Panc1 (cell line): Measurements from ENCODE around the gene ACD. TPM values are rescaled to one million over a fixed set of nuclear protein-coding genes. Genes with fewer than 3 reads are reported as not detected.

Source experiments
- ATAC-seq: fragments of 200-7000 bp; cut with Tn5 transposase; 2 replicates; pipeline ENCODE4 v1.9.1; 2020; ENCODE audit warnings: mild to moderate bottlenecking, moderate library complexity
- BruUV-seq: library from RNA; stranded (reverse); fragments of 400-500 nt; replicated peaks from 2 replicates; lab custom pipeline; 2021; lab: Mats Ljungman, UMichigan
- CTCF ChIA-PET: fragments of 300-600 bp; sonication (Branson Sonifier 250); formaldehyde crosslinking; loops from one replicate; lab custom pipeline; 2022; ENCODE audit warnings: antibody characterized with exemption; lab: Charles Lee
- POLR2A ChIA-PET: fragments of 300-600 bp; sonication (Branson Sonifier 250); formaldehyde crosslinking; loops from one replicate; lab custom pipeline; 2022; ENCODE audit warnings: antibody characterized with exemption; lab: Charles Lee
- DNase-seq: peaks from one replicate; pipeline ENCODE4 v3.0.0-alpha.2; 2010; ENCODE audit warnings: low read depth, low spot score
- H3K27ac ChIP-seq: 2 replicates; pipeline ENCODE4 v1.5.1; 2011; ENCODE audit warnings: mild to moderate bottlenecking, low read length, inconsistent platforms
- H3K27me3 ChIP-seq: fragments of 200-500 bp; sonication (Bioruptor generic); 2 replicates; pipeline ENCODE4 v1.6.0; 2014; ENCODE audit warnings: low read length, inconsistent platforms; ENCODE audit not compliant: control insufficient read depth, insufficient read depth
- H3K36me3 ChIP-seq: fragments of 200-500 bp; sonication (Bioruptor generic); 2 replicates; pipeline ENCODE4 v1.5.1; 2014; ENCODE audit warnings: inconsistent platforms, mild to moderate bottlenecking, low read length, moderate library complexity; ENCODE audit not compliant: control insufficient read depth, insufficient read depth
- H3K4me1 ChIP-seq: 2 replicates; pipeline ENCODE4 v1.5.1; 2011; ENCODE audit warnings: inconsistent platforms, mild to moderate bottlenecking, low read length, moderate library complexity; ENCODE audit not compliant: control insufficient read depth, insufficient read depth
- H3K4me3 ChIP-seq, 2 experiments: 2 replicates each; pipeline ENCODE4 v1.5.1; 2011 to 2012; ENCODE audit warnings: low read depth in 2 of 2, low read length in 2 of 2, mild to moderate bottlenecking in 2 of 2, inconsistent platforms in 1 of 2, moderate library complexity in 1 of 2
- H3K9me3 ChIP-seq: fragments of 200-500 bp; sonication (Bioruptor generic); 2 replicates; pipeline ENCODE4 v1.5.1; 2014; ENCODE audit warnings: low read depth, mild to moderate bottlenecking, inconsistent platforms, low read length, moderate library complexity; ENCODE audit not compliant: control insufficient read depth, insufficient read depth
- CTCF ChIP-seq: fragments of 450-650 bp; IDR thresholded peaks from 2 replicates; pipeline ENCODE4 v1.5.1; 2017; ENCODE audit warnings: mild to moderate bottlenecking
- POLR2AphosphoS5 ChIP-seq: IDR thresholded peaks from 2 replicates; pipeline ENCODE4 v1.6.1; 2012; ENCODE audit warnings: mild to moderate bottlenecking, low read depth, low read length, moderate library complexity
- SIN3A ChIP-seq: IDR thresholded peaks from 2 replicates; pipeline ENCODE4 v1.6.1; 2012; ENCODE audit warnings: low read depth, mild to moderate bottlenecking, low read length, moderate library complexity, borderline replicate concordance; ENCODE audit not compliant: insufficient read depth
- TCF7L2 ChIP-seq: IDR thresholded peaks from 2 replicates; pipeline ENCODE4 v1.6.1; 2011; ENCODE audit warnings: mild to moderate bottlenecking, low read depth, low read length, inconsistent platforms
- in situ Hi-C: cut with HindIII; loops from 2 replicates; pipeline ENCODE4 v1.10.0; 2016; ENCODE audit warnings: low sequenced_read_pairs, low pct_unique_long_range_greater_than_20kb
- intact Hi-C: fragments of 100-400 bp; cut with micrococcal nuclease; formaldehyde crosslinking; loops from one replicate; pipeline ENCODE4 v1.10.0; 2022; ENCODE audit not compliant: unreplicated experiment
- total RNA-seq: library from RNA; stranded (reverse); gene quantifications from one replicate; pipeline ENCODE4 v1.2.1, GENCODE V29; 2021; ENCODE audit not compliant: unreplicated experiment
- TF ChIP-seq, protein P1 (sequence below), 2 experiments: IDR thresholded peaks; 2 replicates each; pipeline ENCODE4 v1.6.1; 2011 to 2012; ENCODE audit warnings: low read depth in 2 of 2, control low read depth in 1 of 2, low read length in 1 of 2, mild to moderate bottlenecking in 1 of 2, moderate library complexity in 1 of 2; ENCODE audit not compliant: insufficient read depth in 1 of 2

ACD gene
- total RNA-seq, 1 experiment from 2014 or later, result 34.9 TPM

GRCh38 chr16:67648088-67648763 is 11.8 kb downstream of the ACD start:
- no peaks in the 10 kb centered on the region for H3K36me3 ChIP-seq
- H3K4me3 ChIP-seq, result no peak overlapping the region
- intact Hi-C loops (loop anchor here (10.0 kb wide), 1 partner anchor 103 kb away; no protein-coding TSS in a partner anchor), in situ Hi-C loops (no loop called here)
- BruUV-seq, result no TSS peak
- ATAC-seq, result no peak
- ChIA-PET POLR2A (no interaction called here), CTCF (interaction anchor here (0.6 kb wide), 1 partner anchor 125 kb away, joined by 9 read pairs; no protein-coding TSS in a partner anchor)
- H3K27ac ChIP-seq, result no peak overlapping the region
- DNase-seq, result no peak
- H3K27me3 ChIP-seq, result no peaks in the 10 kb centered on the region
- no peak for TF ChIP-seq POLR2AphosphoS5
- TF ChIP-seq, protein P1, sequence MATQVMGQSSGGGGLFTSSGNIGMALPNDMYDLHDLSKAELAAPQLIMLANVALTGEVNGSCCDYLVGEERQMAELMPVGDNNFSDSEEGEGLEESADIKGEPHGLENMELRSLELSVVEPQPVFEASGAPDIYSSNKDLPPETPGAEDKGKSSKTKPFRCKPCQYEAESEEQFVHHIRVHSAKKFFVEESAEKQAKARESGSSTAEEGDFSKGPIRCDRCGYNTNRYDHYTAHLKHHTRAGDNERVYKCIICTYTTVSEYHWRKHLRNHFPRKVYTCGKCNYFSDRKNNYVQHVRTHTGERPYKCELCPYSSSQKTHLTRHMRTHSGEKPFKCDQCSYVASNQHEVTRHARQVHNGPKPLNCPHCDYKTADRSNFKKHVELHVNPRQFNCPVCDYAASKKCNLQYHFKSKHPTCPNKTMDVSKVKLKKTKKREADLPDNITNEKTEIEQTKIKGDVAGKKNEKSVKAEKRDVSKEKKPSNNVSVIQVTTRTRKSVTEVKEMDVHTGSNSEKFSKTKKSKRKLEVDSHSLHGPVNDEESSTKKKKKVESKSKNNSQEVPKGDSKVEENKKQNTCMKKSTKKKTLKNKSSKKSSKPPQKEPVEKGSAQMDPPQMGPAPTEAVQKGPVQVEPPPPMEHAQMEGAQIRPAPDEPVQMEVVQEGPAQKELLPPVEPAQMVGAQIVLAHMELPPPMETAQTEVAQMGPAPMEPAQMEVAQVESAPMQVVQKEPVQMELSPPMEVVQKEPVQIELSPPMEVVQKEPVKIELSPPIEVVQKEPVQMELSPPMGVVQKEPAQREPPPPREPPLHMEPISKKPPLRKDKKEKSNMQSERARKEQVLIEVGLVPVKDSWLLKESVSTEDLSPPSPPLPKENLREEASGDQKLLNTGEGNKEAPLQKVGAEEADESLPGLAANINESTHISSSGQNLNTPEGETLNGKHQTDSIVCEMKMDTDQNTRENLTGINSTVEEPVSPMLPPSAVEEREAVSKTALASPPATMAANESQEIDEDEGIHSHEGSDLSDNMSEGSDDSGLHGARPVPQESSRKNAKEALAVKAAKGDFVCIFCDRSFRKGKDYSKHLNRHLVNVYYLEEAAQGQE (IDR thresholded peaks at IDR 0.05; ENCODE audit: insufficient read depth in 1 of 2, low read depth in 2 of 2, low read length in 1 of 2), result no peak
- TF ChIP-seq CTCF, result no peak
- no peak for TF ChIP-seq SIN3A
- no peak for TF ChIP-seq TCF7L2
- no peaks in the 10 kb centered on the region for H3K4me1 ChIP-seq
- no peaks in the 10 kb centered on the region for H3K9me3 ChIP-seq

- ChIA-PET POLR2A (no interaction called here), CTCF (no interaction called here)
- BruUV-seq, result no TSS peak
- Histone ChIP-seq H3K36me3 (no peaks in the 10 kb centered on the region), H3K4me1 (no peaks in the 10 kb centered on the region), H3K27me3 (no peaks in the 10 kb centered on the region), H3K4me3 (no peak overlapping the region), H3K9me3 (no peaks in the 10 kb centered on the region), H3K27ac (no peak overlapping the region)
- intact Hi-C loops, result loop anchor here (10.0 kb wide), 1 partner anchor 103 kb away; no protein-coding TSS in a partner anchor
- in situ Hi-C loops, result no loop called here
- ATAC-seq, result no peak
- TF ChIP-seq TCF7L2, result no peak
- no peak for TF ChIP-seq CTCF
- TF ChIP-seq, protein P1 (IDR thresholded peaks at IDR 0.05; ENCODE audit: insufficient read depth in 1 of 2, low read depth in 2 of 2, low read length in 1 of 2), result no peak
- no peak for TF ChIP-seq SIN3A
- TF ChIP-seq POLR2AphosphoS5, result no peak
- DNase-seq, result no peak
Measured at GRCh38 chr16:67647681-67648080, 12.4 kb downstream of the ACD start.
